Trophoblast cell (in vitro differentiated cells and primary cell): ENCODE measurements around the gene ACSL6.

Experiments
- DNase-seq, 2 donors: peaks; one replicate each; pipeline ENCODE4 v3.0.0-alpha.2; 2016
- H2AFZ ChIP-seq: 2 replicates; pipeline ENCODE4 v1.6.1; 2013; ENCODE audit warnings: low read length, moderate library complexity, mild to moderate bottlenecking; ENCODE audit not compliant: insufficient read depth, poor library complexity
- H2AK5ac ChIP-seq: 2 replicates; pipeline ENCODE4 v1.6.1; 2013; ENCODE audit warnings: mild to moderate bottlenecking, low read length
- H2BK120ac ChIP-seq: 2 replicates; pipeline ENCODE4 v1.6.1; 2013; ENCODE audit warnings: low read length, mild to moderate bottlenecking, moderate library complexity; ENCODE audit not compliant: insufficient read depth, poor library complexity
- H2BK12ac ChIP-seq: 2 replicates; pipeline ENCODE4 v1.6.1; 2013; ENCODE audit warnings: mild to moderate bottlenecking, low read length, moderate library complexity
- H2BK5ac ChIP-seq: 2 replicates; pipeline ENCODE4 v1.6.1; 2013; ENCODE audit warnings: low read length, low read depth, moderate library complexity, mild to moderate bottlenecking; ENCODE audit not compliant: poor library complexity
- H3K14ac ChIP-seq: 2 replicates; pipeline ENCODE4 v1.6.1; 2013; ENCODE audit warnings: mild to moderate bottlenecking, low read length
- H3K18ac ChIP-seq: 2 replicates; pipeline ENCODE4 v1.6.1; 2013; ENCODE audit warnings: mild to moderate bottlenecking, low read length
- H3K23ac ChIP-seq: 2 replicates; pipeline ENCODE4 v1.6.1; 2013; ENCODE audit warnings: low read length
- H3K27ac ChIP-seq: 2 replicates; pipeline ENCODE4 v1.5.1; 2013; ENCODE audit warnings: low read depth, mild to moderate bottlenecking, inconsistent platforms, low read length, moderate library complexity
- H3K27me3 ChIP-seq: 2 replicates; pipeline ENCODE4 v1.6.1; 2013; ENCODE audit warnings: inconsistent platforms, mild to moderate bottlenecking, low read length, moderate library complexity; ENCODE audit not compliant: insufficient read depth
- H3K36me3 ChIP-seq, 2 experiments: 1 replicate in 1 of 2; 2 replicates in 1 of 2; pipeline ENCODE4 v1.6.1; 2013; ENCODE audit warnings: low read length in 2 of 2, mild to moderate bottlenecking in 2 of 2, moderate library complexity in 1 of 2; ENCODE audit not compliant: insufficient read depth in 2 of 2, control insufficient read depth in 1 of 2
- H3K4ac ChIP-seq: 2 replicates; pipeline ENCODE4 v1.6.1; 2013; ENCODE audit warnings: low read depth, mild to moderate bottlenecking, low read length, moderate library complexity
- H3K4me1 ChIP-seq, 2 experiments: 1 replicate in 1 of 2; 2 replicates in 1 of 2; pipeline ENCODE4 v1.6.1; 2013; ENCODE audit warnings: low read length in 2 of 2, mild to moderate bottlenecking in 2 of 2, moderate library complexity in 1 of 2; ENCODE audit not compliant: insufficient read depth in 2 of 2, control insufficient read depth in 1 of 2
- H3K4me2 ChIP-seq: 2 replicates; pipeline ENCODE4 v1.6.1; 2013; ENCODE audit warnings: inconsistent platforms, mild to moderate bottlenecking, low read length, moderate library complexity
- H3K4me3 ChIP-seq: 2 replicates; pipeline ENCODE4 v1.5.1; 2013; ENCODE audit warnings: mild to moderate bottlenecking, low read depth, low read length, inconsistent platforms
- H3K79me1 ChIP-seq: one replicate; pipeline ENCODE4 v1.6.1; 2013; ENCODE audit warnings: low read length
- H3K79me2 ChIP-seq: 2 replicates; pipeline ENCODE4 v1.6.1; 2013; ENCODE audit warnings: low read length, mild to moderate bottlenecking; ENCODE audit not compliant: control insufficient read depth, insufficient read depth, poor library complexity
- H3K9ac ChIP-seq: 2 replicates; pipeline ENCODE4 v1.6.1; 2013; ENCODE audit warnings: mild to moderate bottlenecking, low read length
- H3K9me3 ChIP-seq: 2 replicates; pipeline ENCODE4 v1.6.1; 2013; ENCODE audit warnings: low read depth, mild to moderate bottlenecking, control low read depth, inconsistent platforms, low read length; ENCODE audit not compliant: insufficient read depth
- H4K12ac ChIP-seq: 2 replicates; pipeline ENCODE4 v1.6.1; 2013; ENCODE audit warnings: low read depth, mild to moderate bottlenecking, low read length, moderate library complexity
- H4K8ac ChIP-seq: 2 replicates; pipeline ENCODE4 v1.6.1; 2013; ENCODE audit warnings: low read depth, mild to moderate bottlenecking, low read length, moderate library complexity
- H4K91ac ChIP-seq: one replicate; pipeline ENCODE4 v1.6.1; 2013; ENCODE audit warnings: low read depth, mild to moderate bottlenecking, low read length, moderate library complexity
- WGBS: extraction: QIAGEN DNeasy Blood & Tissue Kit; methylation state at CpG from one replicate; pipeline ENCODE4 v1.1.7; 2013; ENCODE audit warnings: missing lambda C conversion rate; ENCODE audit not compliant: insufficient read length, insufficient coverage; ENCODE audit errors: extremely low coverage; 5-methylcytosine and 5-hydroxymethylcytosine counted together

ACSL6 gene

DNA sequence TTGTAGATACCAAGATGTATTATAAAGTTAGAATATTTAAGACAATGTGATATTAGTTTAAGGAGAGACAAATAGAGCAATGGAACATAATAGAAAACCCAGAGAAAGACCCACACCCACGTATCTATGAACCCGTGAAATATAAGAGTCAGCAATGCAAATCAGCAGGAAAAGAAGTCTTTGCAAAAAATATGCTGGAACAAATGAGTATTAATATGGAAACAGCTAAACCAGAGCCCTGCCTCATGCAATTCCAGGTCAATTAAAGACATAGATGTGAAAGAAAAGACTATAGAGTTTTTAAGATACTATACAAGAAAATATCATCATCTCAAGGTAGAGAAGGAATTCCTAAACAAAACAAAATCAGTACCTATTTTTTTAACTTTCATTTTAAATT, 25.9 kb upstream of the ACSL6 start:
- Histone ChIP-seq H3K23ac (no peak overlapping the region), H3K79me2 (no peaks in the 10 kb centered on the region), H3K27me3 (no peaks in the 10 kb centered on the region), H3K9me3 (no peaks in the 10 kb centered on the region), H2BK120ac (no peak overlapping the region), H3K36me3 (no peaks in the 10 kb centered on the region), H3K27ac (no peak overlapping the region), H2AFZ (no peak overlapping the region), H4K8ac (no peak overlapping the region), H3K18ac (no peak overlapping the region), H3K9ac (no peak overlapping the region), H3K4me3 (no peak overlapping the region), H3K4me2 (no peak overlapping the region), H2AK5ac (no peak overlapping the region), H3K14ac (no peak overlapping the region), H2BK5ac (no peak overlapping the region), H2BK12ac (no peak overlapping the region), H3K79me1 (no peaks in the 10 kb centered on the region), H3K4me1 (no peaks in the 10 kb centered on the region), H4K91ac (no peak overlapping the region), H3K4ac (no peak overlapping the region), H4K12ac (no peak overlapping the region)
- no CpG with 5 or more reads among the region's 2 CpGs for WGBS
- no peak for DNase-seq

DNA sequence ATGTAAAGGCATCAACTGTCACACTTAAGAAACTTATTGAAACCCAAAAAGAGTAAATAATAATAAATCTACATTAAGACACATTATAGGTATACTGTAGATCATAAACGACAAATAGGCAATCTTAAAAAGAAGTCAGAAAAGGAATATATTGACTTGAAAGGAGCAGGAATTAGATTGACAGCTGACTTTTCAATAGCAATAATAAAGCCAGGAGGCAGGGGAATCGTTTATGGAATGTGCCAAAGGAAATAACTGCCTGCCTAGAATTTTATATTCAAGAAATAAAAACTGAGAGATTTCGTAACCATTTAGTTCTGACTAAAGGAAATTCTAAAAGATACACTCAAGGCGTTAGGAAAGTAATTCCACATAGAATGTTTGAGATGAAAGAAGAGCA, 21.7 kb upstream of the ACSL6 start:
- no CpG with 5 or more reads among the region's 4 CpGs for WGBS

DNA sequence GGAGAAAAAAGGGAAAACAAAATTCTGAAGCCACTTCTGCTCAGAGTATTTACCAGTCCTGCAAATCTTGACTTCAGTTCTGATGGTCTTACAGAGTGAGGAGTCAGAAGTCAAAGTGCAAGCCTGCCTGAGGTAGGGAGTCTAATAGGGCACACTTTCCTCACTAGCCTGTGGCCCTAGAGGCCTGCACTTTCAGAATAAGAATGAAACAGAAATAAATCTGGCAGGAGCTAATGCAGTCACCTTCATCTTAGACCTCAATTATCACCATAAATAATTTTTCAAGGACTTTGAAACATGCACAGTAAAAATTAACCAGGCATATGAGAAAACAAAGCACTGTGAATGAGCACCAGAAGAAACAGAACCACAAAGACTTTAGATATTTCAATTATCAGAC, 20.7 kb upstream of the ACSL6 start:
- no peak for DNase-seq
- Histone ChIP-seq H3K4me2 (no peak overlapping the region), H3K23ac (no peak overlapping the region), H3K9ac (no peak overlapping the region), H2AFZ (no peak overlapping the region), H4K8ac (no peak overlapping the region), H2AK5ac (no peak overlapping the region), H3K79me1 (no peaks in the 10 kb centered on the region), H2BK5ac (no peak overlapping the region), H2BK120ac (no peak overlapping the region), H3K4ac (no peak overlapping the region), H3K4me1 (no peaks in the 10 kb centered on the region), H2BK12ac (no peak overlapping the region), H4K91ac (no peak overlapping the region), H3K14ac (no peak overlapping the region), H3K18ac (no peak overlapping the region), H3K9me3 (no peaks in the 10 kb centered on the region), H3K79me2 (no peaks in the 10 kb centered on the region), H3K27me3 (no peaks in the 10 kb centered on the region), H3K36me3 (no peaks in the 10 kb centered on the region), H4K12ac (no peak overlapping the region), H3K4me3 (no peak overlapping the region), H3K27ac (no peak overlapping the region)

More for the DNA sequence above, 21.7 kb upstream of the ACSL6 start:
- Histone ChIP-seq H2AK5ac (no peak overlapping the region), H4K91ac (no peak overlapping the region), H3K23ac (no peak overlapping the region), H3K9me3 (no peaks in the 10 kb centered on the region), H3K79me2 (no peaks in the 10 kb centered on the region), H3K9ac (no peak overlapping the region), H2BK5ac (no peak overlapping the region), H2AFZ (no peak overlapping the region), H3K14ac (no peak overlapping the region), H3K4ac (no peak overlapping the region), H4K8ac (no peak overlapping the region), H4K12ac (no peak overlapping the region), H2BK12ac (no peak overlapping the region), H3K4me3 (no peak overlapping the region), H2BK120ac (no peak overlapping the region), H3K79me1 (no peaks in the 10 kb centered on the region), H3K27me3 (no peaks in the 10 kb centered on the region), H3K27ac (no peak overlapping the region), H3K4me2 (no peak overlapping the region), H3K36me3 (no peaks in the 10 kb centered on the region), H3K4me1 (no peaks in the 10 kb centered on the region), H3K18ac (no peak overlapping the region)
- no peak for DNase-seq

DNA sequence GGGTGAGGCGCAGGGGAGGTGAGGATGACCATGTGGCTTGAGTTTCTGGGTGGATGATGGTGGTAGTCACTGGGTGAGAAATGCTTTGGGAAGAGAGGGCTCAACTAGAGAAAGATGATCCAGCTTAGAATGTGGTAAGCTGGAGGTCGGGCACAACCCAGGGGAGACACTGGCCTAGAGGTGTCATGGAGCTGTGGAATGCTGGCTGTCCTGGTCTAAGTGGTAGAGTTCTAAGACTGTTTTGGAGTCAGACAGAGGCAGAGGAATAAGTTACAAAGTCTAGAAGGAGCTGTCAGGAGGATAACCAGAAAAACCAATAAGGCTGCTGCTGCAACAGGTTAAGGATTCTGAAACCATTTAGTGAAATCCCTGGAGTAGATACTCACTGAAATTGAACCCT, 19.2 kb upstream of the ACSL6 start:
- Histone ChIP-seq H3K36me3 (no peaks in the 10 kb centered on the region), H3K79me1 (no peaks in the 10 kb centered on the region), H3K27ac (no peak overlapping the region), H3K4ac (no peak overlapping the region), H2BK5ac (no peak overlapping the region), H3K9ac (no peak overlapping the region), H3K4me2 (no peak overlapping the region), H3K4me1 (no peaks in the 10 kb centered on the region), H3K27me3 (no peaks in the 10 kb centered on the region), H2BK120ac (no peak overlapping the region), H3K79me2 (no peaks in the 10 kb centered on the region), H3K4me3 (no peak overlapping the region), H3K14ac (no peak overlapping the region), H4K12ac (no peak overlapping the region), H2BK12ac (no peak overlapping the region), H3K18ac (no peak overlapping the region), H4K91ac (no peak overlapping the region), H4K8ac (no peak overlapping the region), H2AFZ (no peak overlapping the region), H3K9me3 (no peaks in the 10 kb centered on the region), H3K23ac (no peak overlapping the region), H2AK5ac (no peak overlapping the region)
- DNase-seq, result no peak
- WGBS, result no CpG with 5 or more reads among the region's 2 CpGs
